Hematopoietic multipotent progenitor cell treated with erythropoietin and hydrocortisone succinate and interleukin-3 and kit ligand, for 6 days (in vitro differentiated cells): ENCODE data around the gene STAM.
"Not testable (repeated sequence)": the region's sequence is repeated elsewhere in the genome, so short reads cannot be mapped to it uniquely, and the experiment has no call there.

Experiments
- DNase-seq: peaks from one replicate; pipeline ENCODE4 v3.0.0-alpha.2; 2015

The STAM gene

GRCh38 chr10:17682236-17682946 is 38.4 kb downstream of the STAM start:
- no peak for DNase-seq

GRCh38 chr10:17683541-17683940 is 39.6 kb downstream of the STAM start:
- no peak for DNase-seq

GRCh38 chr10:17684537-17684936 is 40.6 kb downstream of the STAM start:
- no peak for DNase-seq

- DNase-seq: no peak
Observed at GRCh38 chr10:17685233-17685840, 41.4 kb downstream of the STAM start.

- DNase-seq: no peak
Observed at GRCh38 chr10:17687117-17687831, 43.3 kb downstream of the STAM start.

GRCh38 chr10:17689137-17689536 is 45.2 kb downstream of the STAM start:
- DNase-seq: no peak

GRCh38 chr10:17693009-17693408 is 49.1 kb downstream of the STAM start:
- DNase-seq: peak; percentile 25

- DNase-seq: no peak
Observed at GRCh38 chr10:17698696-17699095, 54.7 kb downstream of the STAM start.

- no peak for DNase-seq
Observed at GRCh38 chr10:17701301-17701700, 57.4 kb downstream of the STAM start.

GRCh38 chr10:17703706-17704105 is 59.8 kb downstream of the STAM start:
- no peak for DNase-seq

GRCh38 chr10:17708821-17709220 is 64.9 kb downstream of the STAM start:
- no peak for DNase-seq

- no peak for DNase-seq
Observed at GRCh38 chr10:17709492-17709891, 65.5 kb downstream of the STAM start.

- DNase-seq: no peak
Observed at GRCh38 chr10:17710181-17710580, 66.2 kb downstream of the STAM start.

- no peak for DNase-seq
Observed at GRCh38 chr10:17712053-17712452, 68.1 kb downstream of the STAM start.

GRCh38 chr10:17712717-17713471 is 68.9 kb downstream of the STAM start:
- DNase-seq: no peak

GRCh38 chr10:17713758-17714157 is 69.8 kb downstream of the STAM start:
- no peak for DNase-seq

- DNase-seq: no peak
Observed at GRCh38 chr10:17716161-17716560, 72.2 kb downstream of the STAM start.

GRCh38 chr10:17722317-17723014 is 78.5 kb downstream of the STAM start:
- not testable (repeated sequence) for DNase-seq

- DNase-seq: no peak
Observed at GRCh38 chr10:17725703-17726102, 81.8 kb downstream of the STAM start.

- no peak for DNase-seq
Observed at GRCh38 chr10:17729630-17730029, 85.7 kb downstream of the STAM start.

GRCh38 chr10:17730667-17731066 is 86.7 kb downstream of the STAM start:
- no peak for DNase-seq

GRCh38 chr10:17731331-17732020 is 87.5 kb downstream of the STAM start:
- DNase-seq: no peak
